ENCODE measurements around the gene SFR1. TPM values are rescaled to one million over a fixed set of nuclear protein-coding genes. Genes with fewer than 3 reads are reported as not detected.

Gene SFR1
- total and polyA plus RNA-seq, 10 donors, result 7.5 to 13.2 (median 9.3) TPM

GRCh38 chr10:104084482-104085142, 37.4 kb upstream of the SFR1 start:
- DNase-seq, result no peak
- TF ChIP-seq CTCF (IDR thresholded peaks at IDR 0.05 in 8 of 11, conservative IDR thresholded peaks at IDR 0.05 in 3 of 11) (no peak), POLR2A (IDR thresholded peaks at IDR 0.05) (no peak), POLR2AphosphoS5 (IDR thresholded peaks at IDR 0.05) (no peak)
- Histone ChIP-seq H3K4me3 (no peak overlapping the region), H3K9me3 (no peaks in the 10 kb centered on the region), H3K36me3 (no peaks in the 10 kb centered on the region), H3K27ac (no peak overlapping the region), H3K27me3 (replicated peaks in 1 of 7) (no peaks in the 10 kb centered on the region), H3K4me1 (no peaks in the 10 kb centered on the region)
- intact Hi-C loops (cut with DNase I; ENCODE audit: low total_unique reads), result loop anchor here (10.0 kb wide), 1 partner anchor 200 kb away; no protein-coding TSS in a partner anchor
- WGBS, 5 donors, result 66 to 86% (median 86%) methylated on average over 5 of the region's 5 CpGs

GRCh38 chr10:104085801-104086400, 36.1 kb upstream of the SFR1 start, which contains the start of gene COL17A1:
Gene COL17A1, minus strand, starts transcription at chr10:104085880. Its CDS starts 5,207 bp downstream, at chr10:104080673.
- DNase-seq, result no peak
- WGBS, 5 donors, result 73 to 89% (median 75%) methylated on average over 3 of the region's 3 CpGs
- Histone ChIP-seq H3K36me3 (no peaks in the 10 kb centered on the region), H3K4me3 (no peak within 1 kb of the TSS), H3K27ac (no peak within 1 kb of the TSS), H3K9me3 (no peaks in the 10 kb centered on the region), H3K27me3 (replicated peaks in 1 of 7) (no peaks in the 10 kb centered on the region), H3K4me1 (no peaks in the 10 kb centered on the region)
- TF ChIP-seq POLR2A (IDR thresholded peaks at IDR 0.05) (no peak), CTCF (IDR thresholded peaks at IDR 0.05 in 8 of 11, conservative IDR thresholded peaks at IDR 0.05 in 3 of 11) (no peak), POLR2AphosphoS5 (IDR thresholded peaks at IDR 0.05) (no peak)
- intact Hi-C loops (cut with DNase I; ENCODE audit: low total_unique reads), result loop anchor here (10.0 kb wide), 1 partner anchor 201 kb away; no protein-coding TSS in a partner anchor

GRCh38 chr10:104088239-104088638, 33.7 kb upstream of the SFR1 start:
- intact Hi-C loops (cut with DNase I; ENCODE audit: low total_unique reads), result loop anchor here (10.0 kb wide), 1 partner anchor 203 kb away; no protein-coding TSS in a partner anchor

More at GRCh38 chr10:104088239-104088638, 33.7 kb upstream of the SFR1 start:
- DNase-seq, result no peak
- no peaks in the 10 kb centered on the region for H3K36me3 ChIP-seq
- no peaks in the 10 kb centered on the region for H3K4me1 ChIP-seq
- no peak overlapping the region for H3K4me3 ChIP-seq
- WGBS, 5 donors, result 84 to 97% (median 92%) methylated on average over 5 of the region's 5 CpGs
- H3K27me3 ChIP-seq (replicated peaks in 1 of 7), result no peaks in the 10 kb centered on the region
- no peak overlapping the region for H3K27ac ChIP-seq
- no peaks in the 10 kb centered on the region for H3K9me3 ChIP-seq
- TF ChIP-seq CTCF (IDR thresholded peaks at IDR 0.05 in 8 of 11, conservative IDR thresholded peaks at IDR 0.05 in 3 of 11) (no peak), POLR2AphosphoS5 (IDR thresholded peaks at IDR 0.05) (no peak), POLR2A (IDR thresholded peaks at IDR 0.05) (no peak)

All from spleen (tissue), 11 donors.